GM13976 (cell line): ENCODE results near the gene LRP3.

Experiments
- DNase-seq: peaks from one replicate; pipeline ENCODE4 v3.0.0; 2012; ENCODE audit warnings: low spot score
- in situ Hi-C: fragments of 300-500 bp; cut with MboI; formaldehyde crosslinking; loops from one replicate; pipeline ENCODE4 v1.12.0; 2022; ENCODE audit warnings: low sequenced_read_pairs, mixed read lengths, inconsistent platforms; ENCODE audit not compliant: unreplicated experiment
- TF ChIP-seq, protein P1 (sequence below): IDR thresholded peaks from 2 replicates; pipeline ENCODE4 v1.5.1; 2012; ENCODE audit warnings: borderline replicate concordance, mild to moderate bottlenecking; ENCODE audit not compliant: insufficient read depth; ENCODE audit errors: extremely low read depth, missing control alignments, control extremely low read depth

Gene LRP3

GRCh38 chr19:33242131-33242530 is 48.0 kb downstream of the LRP3 start:
- in situ Hi-C loops = loop anchor here (25.0 kb wide), 1 partner anchor 520 kb away; no protein-coding TSS in a partner anchor
- TF ChIP-seq, protein P1, sequence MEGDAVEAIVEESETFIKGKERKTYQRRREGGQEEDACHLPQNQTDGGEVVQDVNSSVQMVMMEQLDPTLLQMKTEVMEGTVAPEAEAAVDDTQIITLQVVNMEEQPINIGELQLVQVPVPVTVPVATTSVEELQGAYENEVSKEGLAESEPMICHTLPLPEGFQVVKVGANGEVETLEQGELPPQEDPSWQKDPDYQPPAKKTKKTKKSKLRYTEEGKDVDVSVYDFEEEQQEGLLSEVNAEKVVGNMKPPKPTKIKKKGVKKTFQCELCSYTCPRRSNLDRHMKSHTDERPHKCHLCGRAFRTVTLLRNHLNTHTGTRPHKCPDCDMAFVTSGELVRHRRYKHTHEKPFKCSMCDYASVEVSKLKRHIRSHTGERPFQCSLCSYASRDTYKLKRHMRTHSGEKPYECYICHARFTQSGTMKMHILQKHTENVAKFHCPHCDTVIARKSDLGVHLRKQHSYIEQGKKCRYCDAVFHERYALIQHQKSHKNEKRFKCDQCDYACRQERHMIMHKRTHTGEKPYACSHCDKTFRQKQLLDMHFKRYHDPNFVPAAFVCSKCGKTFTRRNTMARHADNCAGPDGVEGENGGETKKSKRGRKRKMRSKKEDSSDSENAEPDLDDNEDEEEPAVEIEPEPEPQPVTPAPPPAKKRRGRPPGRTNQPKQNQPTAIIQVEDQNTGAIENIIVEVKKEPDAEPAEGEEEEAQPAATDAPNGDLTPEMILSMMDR = no peak
- DNase-seq = no peak

DNA sequence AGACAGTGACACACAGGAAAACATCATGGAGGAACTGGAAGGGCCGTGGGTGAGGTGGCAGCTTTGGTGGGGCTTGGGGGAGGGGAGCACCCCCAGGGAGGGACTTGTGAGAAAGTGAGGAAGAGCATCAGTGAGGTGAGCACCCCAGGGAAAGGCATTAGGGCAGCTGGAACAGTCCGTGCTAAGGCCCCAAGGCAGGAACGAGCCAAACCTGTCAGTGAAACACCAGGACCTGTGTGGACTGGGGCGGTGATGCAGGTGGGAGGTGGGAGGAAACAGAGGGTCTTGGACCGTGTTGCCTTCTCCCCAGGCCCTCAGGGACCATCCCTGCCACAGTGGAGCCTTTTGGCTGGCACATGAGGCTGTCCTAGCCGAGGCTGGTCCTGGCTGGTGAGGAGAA is 48.8 kb downstream of the LRP3 start:
- TF ChIP-seq, protein P1 = no peak
- no peak for DNase-seq
- in situ Hi-C loops = loop anchor here (25.0 kb wide), 1 partner anchor 519 kb away; no protein-coding TSS in a partner anchor

GRCh38 chr19:33245948-33246708 is 52.0 kb downstream of the LRP3 start:
- TF ChIP-seq, protein P1 = no peak
- DNase-seq = no peak
- in situ Hi-C loops = loop anchor here (25.0 kb wide), 1 partner anchor 516 kb away; no protein-coding TSS in a partner anchor

GRCh38 chr19:33246709-33247440 is 52.7 kb downstream of the LRP3 start:
- in situ Hi-C loops = loop anchor here (25.0 kb wide), 1 partner anchor 515 kb away; no protein-coding TSS in a partner anchor
- TF ChIP-seq, protein P1 = no peak
- no peak for DNase-seq

DNA sequence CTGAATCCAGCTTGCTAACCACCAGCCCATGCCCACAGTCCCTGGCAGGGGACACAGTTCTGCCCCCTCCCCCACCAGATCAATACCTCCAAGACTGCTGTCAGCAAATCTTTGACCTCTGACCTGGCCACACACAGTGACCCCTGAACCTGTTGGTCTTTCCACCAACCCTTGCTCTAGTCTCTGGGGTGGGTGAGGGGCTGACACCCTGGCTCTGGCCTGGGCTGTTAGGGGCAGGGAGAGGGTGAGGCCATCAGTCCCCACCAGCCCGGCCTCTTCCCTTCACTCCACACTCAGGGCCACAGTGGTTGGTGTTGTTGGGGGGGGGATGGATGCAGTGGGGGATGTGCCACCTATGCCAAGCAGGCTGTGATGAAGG is 53.3 kb downstream of the LRP3 start:
- in situ Hi-C loops = loop anchor here (25.0 kb wide), 1 partner anchor 515 kb away; no protein-coding TSS in a partner anchor

DNA sequence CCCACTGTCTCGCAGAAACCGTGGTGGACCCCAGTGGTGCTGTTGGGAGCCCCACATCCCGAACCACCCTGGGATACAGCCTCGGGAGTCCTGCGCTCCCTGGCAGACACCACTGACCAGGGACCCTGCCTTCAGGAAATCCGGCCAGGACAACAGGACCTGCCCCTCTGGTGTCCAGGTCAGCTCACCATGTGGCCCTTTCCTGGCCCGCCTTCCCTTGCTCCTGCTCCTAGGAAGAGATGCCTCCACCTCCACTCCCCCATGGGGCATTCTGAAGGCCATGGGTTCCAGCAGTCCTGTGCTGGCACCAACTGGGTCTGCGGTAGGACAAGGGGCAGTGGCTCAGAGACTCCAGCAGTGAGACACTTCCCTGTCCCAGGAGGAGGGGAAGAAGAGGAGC is 54.0 kb downstream of the LRP3 start:
- no peak for DNase-seq
- TF ChIP-seq, protein P1 = no peak
- in situ Hi-C loops = loop anchor here (25.0 kb wide), 1 partner anchor 514 kb away; no protein-coding TSS in a partner anchor

More for the DNA sequence above, 53.3 kb downstream of the LRP3 start:
- TF ChIP-seq, protein P1 = no peak
- no peak for DNase-seq
